ENCODE measurements around the gene VSIG4.

DNA sequence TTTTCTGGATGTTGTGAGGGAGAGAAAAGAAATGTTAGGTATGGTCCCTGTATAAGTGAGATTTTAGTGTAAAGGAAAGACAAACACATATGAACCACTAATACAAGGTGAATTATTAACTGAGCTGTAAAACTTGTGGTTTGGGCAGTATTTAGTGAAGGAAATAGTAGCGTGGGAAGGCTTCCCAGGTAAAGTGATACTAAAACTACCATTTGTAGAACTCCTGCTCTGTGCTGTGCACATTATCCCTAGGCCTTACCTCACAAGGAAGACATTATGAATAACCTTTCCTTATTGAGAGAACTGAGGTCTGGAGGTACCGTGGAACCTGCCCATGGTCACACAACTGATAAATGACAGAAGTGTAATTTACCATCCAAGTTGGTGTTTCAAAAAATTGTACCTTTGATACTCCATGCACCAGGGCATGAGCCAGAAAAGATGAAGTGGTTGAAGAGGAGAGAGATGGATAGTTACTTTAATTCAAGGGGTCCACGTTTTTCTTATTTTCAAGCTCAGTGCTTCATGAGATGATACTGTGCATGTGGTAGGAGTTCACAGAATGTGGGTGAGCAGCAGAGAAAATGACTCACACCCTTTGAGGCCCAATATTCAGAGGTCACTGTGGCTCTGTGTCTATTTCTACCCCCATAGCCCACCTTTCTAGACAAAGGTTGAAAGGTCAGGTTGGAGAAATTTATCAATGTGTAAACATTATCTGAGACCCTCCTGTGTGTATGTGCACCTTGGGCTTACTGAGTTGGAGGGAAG lies 2.6 kb upstream of the VSIG4 start:
- TF ChIP-seq FOXA1 (IDR thresholded peaks at IDR 0.05) (no peak), FOXK2 (IDR thresholded peaks at IDR 0.05) (no peak)

Measured in HEK293T (cell line).